SK-N-SH (cell line): ENCODE measurements around the gene KDSR.

ENCODE experiments used
- CTCF ChIP-seq: fragments of 200-600 bp; sonication (generic); IDR thresholded peaks from 2 replicates; pipeline ENCODE4 v1.6.1; 2017; ENCODE audit warnings: antibody characterized with exemption, mild to moderate bottlenecking, moderate library complexity
- FOXJ3 ChIP-seq: sonication (generic); formaldehyde crosslinking; IDR thresholded peaks from 2 replicates; pipeline ENCODE4 v1.5.1; 2020; ENCODE audit warnings: mild to moderate bottlenecking, missing genetic modification reagents

GRCh38 chr18:63410792-63411191, 43.8 kb upstream of the KDSR start:
- TF ChIP-seq CTCF = no peak
- no peak for TF ChIP-seq FOXJ3 (CRISPR knock-in tag)
